ENCODE results near the gene TPRG1. TPM values are rescaled to one million over a fixed set of nuclear protein-coding genes. Genes with fewer than 3 reads are reported as not detected.

Gene TPRG1
- total and polyA plus RNA-seq, 8 donors = 0.12 to 4.4 (median 1.2) TPM; not detected in 1

DNA sequence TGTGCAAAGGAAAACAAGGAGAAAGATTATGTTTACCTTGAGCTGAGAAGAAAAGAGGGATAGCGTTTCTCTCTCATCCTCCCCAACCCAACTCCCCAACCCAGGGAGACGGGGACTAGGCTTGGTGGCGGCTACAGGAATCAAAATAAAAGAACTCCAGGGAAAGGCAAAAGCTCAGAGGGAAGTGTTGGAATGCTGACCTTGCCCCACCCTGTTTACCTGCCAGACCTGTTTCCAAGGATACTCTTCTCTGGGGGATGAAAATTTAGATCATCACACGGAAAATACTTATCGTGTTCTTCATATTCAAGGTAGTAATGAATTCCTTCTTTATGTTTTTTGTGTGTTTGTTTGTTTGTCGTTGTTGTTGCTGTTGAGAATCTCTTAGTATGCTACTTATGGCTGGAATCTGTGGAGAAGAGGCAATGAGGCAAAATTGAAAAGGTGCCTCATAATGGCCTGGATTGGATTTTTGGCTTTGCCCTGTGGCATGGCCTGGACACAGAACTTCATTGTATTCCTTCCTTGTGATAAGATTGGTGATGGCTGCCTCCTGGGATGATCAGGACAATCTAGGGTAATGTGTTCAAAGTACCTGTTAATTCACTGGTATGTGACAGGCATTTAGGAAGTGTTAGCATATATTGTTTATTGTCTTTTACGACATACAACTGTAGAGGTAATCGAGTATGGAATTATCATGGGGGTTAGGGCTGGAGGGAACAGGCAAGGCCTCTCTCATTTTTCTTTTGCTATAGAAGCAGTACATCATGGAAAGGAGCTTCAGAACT, 11.1 kb upstream of the TPRG1 start:
- FAIRE-seq (no peak), DNase-seq (no peak), ATAC-seq (peak in 1 of 4 donors; percentile 16)
- TF ChIP-seq, protein P1, sequence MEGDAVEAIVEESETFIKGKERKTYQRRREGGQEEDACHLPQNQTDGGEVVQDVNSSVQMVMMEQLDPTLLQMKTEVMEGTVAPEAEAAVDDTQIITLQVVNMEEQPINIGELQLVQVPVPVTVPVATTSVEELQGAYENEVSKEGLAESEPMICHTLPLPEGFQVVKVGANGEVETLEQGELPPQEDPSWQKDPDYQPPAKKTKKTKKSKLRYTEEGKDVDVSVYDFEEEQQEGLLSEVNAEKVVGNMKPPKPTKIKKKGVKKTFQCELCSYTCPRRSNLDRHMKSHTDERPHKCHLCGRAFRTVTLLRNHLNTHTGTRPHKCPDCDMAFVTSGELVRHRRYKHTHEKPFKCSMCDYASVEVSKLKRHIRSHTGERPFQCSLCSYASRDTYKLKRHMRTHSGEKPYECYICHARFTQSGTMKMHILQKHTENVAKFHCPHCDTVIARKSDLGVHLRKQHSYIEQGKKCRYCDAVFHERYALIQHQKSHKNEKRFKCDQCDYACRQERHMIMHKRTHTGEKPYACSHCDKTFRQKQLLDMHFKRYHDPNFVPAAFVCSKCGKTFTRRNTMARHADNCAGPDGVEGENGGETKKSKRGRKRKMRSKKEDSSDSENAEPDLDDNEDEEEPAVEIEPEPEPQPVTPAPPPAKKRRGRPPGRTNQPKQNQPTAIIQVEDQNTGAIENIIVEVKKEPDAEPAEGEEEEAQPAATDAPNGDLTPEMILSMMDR (IDR thresholded peaks at IDR 0.05) = no peak
- Histone ChIP-seq H3K36me3 (no peaks in the 10 kb centered on the region), H3K27ac (no peak overlapping the region), H3K27me3 (no peaks in the 10 kb centered on the region), H3K9me3 (no peaks in the 10 kb centered on the region), H3K4me1 (no peaks in the 10 kb centered on the region), H3K4me3 (no peak overlapping the region)
- intact Hi-C loops (cut with DNase I) = no loop called here
- WGBS, 2 donors = 56 to 58% methylated on average over 8 of the region's 8 CpGs

DNA sequence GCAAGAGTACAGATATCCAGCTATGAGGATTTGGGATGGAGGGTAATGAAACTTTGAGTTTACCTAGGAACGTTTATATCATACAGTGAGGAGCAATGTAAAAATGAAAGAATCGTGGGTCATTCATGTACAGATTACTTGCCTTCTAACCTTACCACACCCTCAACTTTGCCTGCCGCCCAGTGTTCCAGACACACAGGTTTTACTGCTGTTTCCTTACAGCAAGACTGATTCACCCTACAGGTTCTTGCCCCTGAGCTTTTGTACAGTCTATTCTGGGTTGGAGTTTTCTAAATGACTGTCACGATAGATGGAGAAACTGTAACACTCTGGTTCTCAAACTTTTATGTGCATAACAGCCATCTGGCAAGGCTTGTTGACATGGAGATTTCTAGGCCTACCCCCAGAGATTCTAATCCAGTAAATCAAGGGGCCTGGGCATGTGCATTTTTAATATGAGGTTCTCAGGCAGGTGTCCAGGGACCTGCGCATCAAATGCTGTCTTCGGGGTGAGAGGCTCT, 6.6 kb upstream of the TPRG1 start:
- no peak for FAIRE-seq
- Histone ChIP-seq H3K4me3 (no peak overlapping the region), H3K36me3 (no peaks in the 10 kb centered on the region), H3K4me1 (no peaks in the 10 kb centered on the region), H3K27ac (no peak overlapping the region), H3K9me3 (no peaks in the 10 kb centered on the region), H3K27me3 (no peaks in the 10 kb centered on the region)
- DNase-seq = no peak
- ATAC-seq = no peak
- TF ChIP-seq, protein P1 (IDR thresholded peaks at IDR 0.05) = no peak
- intact Hi-C loops (cut with DNase I) = no loop called here
- WGBS, 2 donors = 73 to 81% methylated on average over 6 of the region's 6 CpGs

DNA sequence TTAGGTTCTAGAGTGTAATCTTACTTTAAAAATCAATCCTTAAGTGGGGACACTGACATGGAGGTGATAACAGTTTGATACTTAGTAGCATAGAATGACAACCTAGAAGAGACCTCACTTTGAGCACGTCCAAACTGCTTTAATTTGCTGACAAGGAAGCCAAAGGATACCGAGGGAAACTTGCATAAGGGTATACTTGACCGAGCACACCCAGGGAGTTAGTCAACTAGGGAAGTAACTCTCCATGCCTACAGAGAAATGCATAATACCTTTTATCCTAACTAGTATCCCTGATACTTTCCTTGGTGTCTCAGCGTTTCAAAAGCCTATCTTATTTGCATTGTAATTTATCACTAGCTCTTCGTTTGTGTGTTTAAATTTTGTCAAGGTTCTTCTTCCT, 5.5 kb upstream of the TPRG1 start:
- H3K27ac ChIP-seq = no peak overlapping the region
- WGBS, 2 donors = 51% methylated on average over 5 of the region's 5 CpGs
- FAIRE-seq = no peak

DNA sequence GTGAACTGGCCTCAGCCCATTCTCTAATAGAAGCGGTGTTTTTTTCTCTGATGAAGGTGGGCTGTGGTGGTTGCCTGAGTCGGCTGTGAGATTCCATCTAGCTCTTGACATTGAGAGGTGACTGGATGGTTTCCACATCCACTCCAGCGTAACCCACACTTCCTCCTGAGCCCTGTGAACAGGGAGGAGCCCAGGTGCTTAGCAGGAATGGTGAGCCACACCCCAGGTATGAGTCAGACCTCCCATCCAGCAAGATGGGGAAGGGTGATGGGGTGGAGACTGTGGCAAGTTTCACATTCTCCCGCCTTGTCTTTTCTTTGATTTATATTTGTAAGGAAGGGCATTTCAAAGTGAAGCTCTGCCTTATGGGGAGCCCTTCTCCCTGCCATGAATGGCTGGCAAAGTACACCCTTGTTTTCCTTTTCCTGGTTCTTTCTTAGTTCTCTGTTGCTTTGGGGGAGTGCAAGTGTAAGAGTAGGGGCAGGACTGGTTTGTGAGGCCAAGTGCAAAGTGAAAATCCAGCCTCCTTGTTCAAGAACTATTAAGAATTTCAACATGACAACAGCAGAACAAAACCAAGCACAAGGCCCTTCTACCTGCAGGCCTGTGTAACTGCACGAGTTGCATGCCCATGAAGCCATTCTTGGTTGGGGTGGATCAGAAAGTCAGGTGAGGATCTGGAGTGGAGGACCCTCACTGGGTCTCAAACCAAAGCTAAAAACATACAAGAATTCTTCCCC, 4.6 kb upstream of the TPRG1 start:
- ATAC-seq (peak in 3 of 4 donors; percentile 73 to 82 (median 76)), DNase-seq (no peak), FAIRE-seq (no peak)
- Histone ChIP-seq H3K27ac (no peak overlapping the region), H3K36me3 (no peaks in the 10 kb centered on the region), H3K9me3 (no peaks in the 10 kb centered on the region), H3K4me1 (no peaks in the 10 kb centered on the region), H3K27me3 (no peaks in the 10 kb centered on the region), H3K4me3 (no peak overlapping the region)
- WGBS, 2 donors = 83 to 84% methylated on average over 5 of the region's 5 CpGs
- TF ChIP-seq, protein P1 (IDR thresholded peaks at IDR 0.05) = no peak
- intact Hi-C loops (cut with DNase I) = no loop called here

More for the DNA sequence above, 5.5 kb upstream of the TPRG1 start:
- TF ChIP-seq, protein P1 (IDR thresholded peaks at IDR 0.05) = no peak
- no peak for ATAC-seq
- intact Hi-C loops (cut with DNase I) = no loop called here
- DNase-seq = no peak
- Histone ChIP-seq H3K36me3 (no peaks in the 10 kb centered on the region), H3K27me3 (no peaks in the 10 kb centered on the region), H3K4me3 (no peak overlapping the region), H3K4me1 (no peaks in the 10 kb centered on the region), H3K9me3 (no peaks in the 10 kb centered on the region)

All from pancreas (tissue), 10 donors.